ENCODE data around the gene SMOC1. TPM values are rescaled to one million over a fixed set of nuclear protein-coding genes. Genes with fewer than 3 reads are reported as not detected.

The SMOC1 gene
- polyA plus RNA-seq, 1 experiment = not detected

DNA sequence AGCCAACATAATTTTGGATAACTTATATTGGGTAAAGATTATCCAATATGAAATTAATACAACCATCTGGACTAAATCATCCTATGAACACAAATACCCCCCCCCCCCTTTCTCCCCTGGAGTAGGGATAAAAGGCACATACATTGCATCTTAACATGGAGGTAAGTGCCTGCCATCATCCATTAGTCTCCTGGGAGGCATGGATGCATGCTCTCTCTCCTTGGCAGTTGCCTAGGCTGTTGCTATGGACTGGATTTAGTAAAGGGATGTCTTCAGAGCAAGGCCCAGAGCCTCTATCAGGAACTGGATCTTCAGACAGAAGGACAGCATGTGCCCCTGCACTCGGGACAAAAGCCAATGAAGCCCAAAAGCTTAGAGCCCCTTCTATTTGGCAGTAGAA lies 40.6 kb downstream of the SMOC1 start:
- TF ChIP-seq, protein P1, sequence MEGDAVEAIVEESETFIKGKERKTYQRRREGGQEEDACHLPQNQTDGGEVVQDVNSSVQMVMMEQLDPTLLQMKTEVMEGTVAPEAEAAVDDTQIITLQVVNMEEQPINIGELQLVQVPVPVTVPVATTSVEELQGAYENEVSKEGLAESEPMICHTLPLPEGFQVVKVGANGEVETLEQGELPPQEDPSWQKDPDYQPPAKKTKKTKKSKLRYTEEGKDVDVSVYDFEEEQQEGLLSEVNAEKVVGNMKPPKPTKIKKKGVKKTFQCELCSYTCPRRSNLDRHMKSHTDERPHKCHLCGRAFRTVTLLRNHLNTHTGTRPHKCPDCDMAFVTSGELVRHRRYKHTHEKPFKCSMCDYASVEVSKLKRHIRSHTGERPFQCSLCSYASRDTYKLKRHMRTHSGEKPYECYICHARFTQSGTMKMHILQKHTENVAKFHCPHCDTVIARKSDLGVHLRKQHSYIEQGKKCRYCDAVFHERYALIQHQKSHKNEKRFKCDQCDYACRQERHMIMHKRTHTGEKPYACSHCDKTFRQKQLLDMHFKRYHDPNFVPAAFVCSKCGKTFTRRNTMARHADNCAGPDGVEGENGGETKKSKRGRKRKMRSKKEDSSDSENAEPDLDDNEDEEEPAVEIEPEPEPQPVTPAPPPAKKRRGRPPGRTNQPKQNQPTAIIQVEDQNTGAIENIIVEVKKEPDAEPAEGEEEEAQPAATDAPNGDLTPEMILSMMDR (IDR thresholded peaks at IDR 0.05; ENCODE audit: insufficient read depth, low read depth, low read length) = no peak
- DNase-seq (ENCODE audit: low read depth) = no peak
- ChIA-PET POLR2A (no interaction called here), CTCF (no interaction called here)
- H3K36me3 ChIP-seq (ENCODE audit: control insufficient read depth, insufficient read depth, low read length) = no peaks in the 10 kb centered on the region
- H3K4me3 ChIP-seq (ENCODE audit: low read depth, low read length) = no peak overlapping the region
- H3K27me3 ChIP-seq (ENCODE audit: control insufficient read depth, insufficient read depth, low read length) = no peaks in the 10 kb centered on the region

DNA sequence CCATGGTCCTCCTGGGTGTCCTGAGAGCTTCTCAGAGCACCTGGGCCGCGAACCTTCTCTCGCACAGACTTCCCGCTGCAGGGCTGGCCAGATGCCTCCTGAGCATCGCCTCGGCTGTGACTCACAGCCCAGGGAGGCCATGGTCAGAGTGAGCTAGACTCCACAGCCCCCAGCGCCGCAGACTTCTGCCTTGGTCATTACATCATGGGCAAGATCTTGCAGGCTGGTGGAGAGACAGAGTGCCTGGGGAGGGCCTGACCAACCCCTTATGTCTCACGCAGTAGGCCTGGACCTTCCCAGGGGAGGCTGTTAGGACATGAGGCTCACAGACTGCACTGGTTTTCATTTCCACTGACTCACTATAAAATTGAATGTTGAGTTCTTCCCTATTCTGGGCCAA lies 41.8 kb downstream of the SMOC1 start:
- CTCF ChIA-PET = no interaction called here
- Histone ChIP-seq H3K4me3 (ENCODE audit: low read depth, low read length) (no peak overlapping the region), H3K36me3 (ENCODE audit: control insufficient read depth, insufficient read depth, low read length) (no peaks in the 10 kb centered on the region), H3K27me3 (ENCODE audit: control insufficient read depth, insufficient read depth, low read length) (no peaks in the 10 kb centered on the region)
- POLR2A ChIA-PET = no interaction called here
- TF ChIP-seq, protein P1 (IDR thresholded peaks at IDR 0.05; ENCODE audit: insufficient read depth, low read depth, low read length) = no peak
- DNase-seq (ENCODE audit: low read depth) = no peak

- no peak for DNase-seq (ENCODE audit: low read depth)
- Histone ChIP-seq H3K27me3 (ENCODE audit: control insufficient read depth, insufficient read depth, low read length) (no peaks in the 10 kb centered on the region), H3K36me3 (ENCODE audit: control insufficient read depth, insufficient read depth, low read length) (no peaks in the 10 kb centered on the region), H3K4me3 (ENCODE audit: low read depth, low read length) (no peak overlapping the region)
- POLR2A ChIA-PET = no interaction called here
- CTCF ChIA-PET = no interaction called here
- TF ChIP-seq, protein P1 (IDR thresholded peaks at IDR 0.05; ENCODE audit: insufficient read depth, low read depth, low read length) = no peak
Observed at GRCh38 chr14:69922198-69922597, 43.0 kb downstream of the SMOC1 start.

- DNase-seq (ENCODE audit: low read depth) = no peak
- TF ChIP-seq, protein P1 (IDR thresholded peaks at IDR 0.05; ENCODE audit: insufficient read depth, low read depth, low read length) = no peak
Observed at GRCh38 chr14:69924201-69924600, 45.0 kb downstream of the SMOC1 start.

GRCh38 chr14:69928111-69928523 lies 48.9 kb downstream of the SMOC1 start:
- no peaks in the 10 kb centered on the region for H3K36me3 ChIP-seq (ENCODE audit: control insufficient read depth, insufficient read depth, low read length)
- H3K27me3 ChIP-seq (ENCODE audit: control insufficient read depth, insufficient read depth, low read length) = no peaks in the 10 kb centered on the region
- TF ChIP-seq, protein P1 (IDR thresholded peaks at IDR 0.05; ENCODE audit: insufficient read depth, low read depth, low read length) = no peak
- CTCF ChIA-PET = no interaction called here
- no peak overlapping the region for H3K4me3 ChIP-seq (ENCODE audit: low read depth, low read length)
- no peak for DNase-seq (ENCODE audit: low read depth)
- POLR2A ChIA-PET = no interaction called here

More at GRCh38 chr14:69924201-69924600, 45.0 kb downstream of the SMOC1 start:
- ChIA-PET CTCF (no interaction called here), POLR2A (no interaction called here)
- Histone ChIP-seq H3K36me3 (ENCODE audit: control insufficient read depth, insufficient read depth, low read length) (no peaks in the 10 kb centered on the region), H3K27me3 (ENCODE audit: control insufficient read depth, insufficient read depth, low read length) (no peaks in the 10 kb centered on the region), H3K4me3 (ENCODE audit: low read depth, low read length) (no peak overlapping the region)
